ENCODE data around the gene GZF1. TPM values are rescaled to one million over a fixed set of nuclear protein-coding genes. Genes with fewer than 3 reads are reported as not detected.
A peak's percentile ranks its signal among the peaks of the same experiment; 100 is the strongest.

The GZF1 gene
- total RNA-seq (14.1 TPM), polyA plus RNA-seq (ENCODE audit: insufficient read depth, low read depth, low replicate concordance) (7.7 TPM)
- long read RNA-seq, donor 1: 0 reads
- long read RNA-seq, donor 2, full-length matches to known transcripts: 3 of 3 reads
- long read RNA-seq, donor 2, partial matches to known transcripts: 0 of 3 reads
- long read RNA-seq, donor 2, other reads (novel, unspliced or antisense): 0 of 3 reads
- long read RNA-seq, donor 3, full-length matches to known transcripts: 3 of 3 reads
- long read RNA-seq, donor 3, partial matches to known transcripts: 0 of 3 reads
- long read RNA-seq, donor 3, other reads (novel, unspliced or antisense): 0 of 3 reads
- long read RNA-seq, donor 4: 0 reads
- long read RNA-seq, donor 5: 0 reads
- long read RNA-seq, donor 6: 0 reads
- long read RNA-seq, donor 7, full-length matches to known transcripts: 7 of 13 reads
- long read RNA-seq, donor 7, partial matches to known transcripts: 0 of 13 reads
- long read RNA-seq, donor 7, other reads (novel, unspliced or antisense): 6 of 13 reads
- long read RNA-seq, donor 8, full-length matches to known transcripts: 1 of 1 reads
- long read RNA-seq, donor 8, partial matches to known transcripts: 0 of 1 reads
- long read RNA-seq, donor 8, other reads (novel, unspliced or antisense): 0 of 1 reads
- long read RNA-seq, donor 9: 0 reads
- long read RNA-seq, donor 10, full-length matches to known transcripts: 1 of 1 reads
- long read RNA-seq, donor 10, partial matches to known transcripts: 0 of 1 reads
- long read RNA-seq, donor 10, other reads (novel, unspliced or antisense): 0 of 1 reads

DNA sequence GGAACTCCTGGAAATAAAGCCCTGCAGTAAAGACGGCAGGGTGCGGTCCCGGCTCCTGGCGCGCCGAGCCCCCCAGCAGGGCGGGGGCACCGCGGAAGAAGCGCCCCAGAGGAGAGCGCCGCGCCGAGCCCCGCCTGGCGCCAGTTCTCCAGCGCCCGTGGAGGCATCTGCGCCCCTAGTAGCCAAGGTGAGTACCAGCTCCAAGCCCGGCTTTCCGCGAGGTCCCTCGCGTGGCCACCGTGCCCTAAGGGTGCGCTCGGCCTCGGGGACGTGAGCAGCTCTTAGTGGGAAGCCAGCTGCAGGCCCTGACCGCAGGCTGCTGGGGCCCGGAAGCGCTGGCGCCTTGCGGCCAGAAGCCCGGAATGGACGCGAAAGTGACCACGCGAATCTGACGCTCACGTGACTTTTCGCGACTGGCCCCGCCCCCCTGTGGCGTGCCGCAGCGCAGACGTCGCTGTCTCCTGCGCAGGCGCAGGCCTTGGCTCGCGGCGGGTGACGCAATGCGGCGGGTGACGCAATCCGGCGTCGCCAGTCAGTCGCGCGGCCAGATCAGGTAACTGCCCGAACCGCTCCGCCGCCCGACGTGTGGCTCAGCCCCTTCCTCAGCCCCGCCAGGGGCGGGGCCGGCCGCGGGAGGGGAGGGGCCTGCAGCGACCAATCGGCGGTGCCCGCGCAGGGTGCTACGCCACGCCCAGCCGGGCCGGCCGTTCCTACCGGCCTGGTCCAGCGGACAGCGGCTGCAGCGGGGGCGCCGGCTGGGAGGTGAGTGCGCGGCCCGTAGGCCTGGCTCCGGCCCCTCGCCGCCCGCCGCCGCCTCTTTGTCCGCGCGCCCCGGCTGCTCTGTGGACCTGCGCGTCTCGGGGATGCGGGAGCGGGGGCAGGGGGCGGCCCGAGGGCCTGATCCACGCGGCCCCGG, at the start of gene GZF1:
GZF1 (plus strand) TSS at position 707 of the 916 bp plus-strand sequence. CDS start 2,202 bp downstream, outside the sequence.
- peaks cover 2 to 5% (median 3%) of the 10 kb centered on the region in 3 donors for H3K36me3 ChIP-seq (ENCODE audit: control insufficient read depth in 2 of 3, insufficient read depth in 3 of 3, low read length in 3 of 3)
- peak within 1 kb of the TSS; percentile 99 for H3K27ac ChIP-seq (ENCODE audit: low read depth in 2 of 2, low read length in 2 of 2)
- H3K4me1 ChIP-seq (ENCODE audit: control insufficient read depth in 2 of 3, insufficient read depth in 2 of 3, low read depth in 1 of 3, low read length in 3 of 3): peaks cover 0 to 34% (median 21%) of the 10 kb centered on the region in 3 donors
- H3K9ac ChIP-seq (ENCODE audit: low read length in 3 of 3): peak within 1 kb of the TSS; percentile 80 to 98 (median 92)
- FAIRE-seq (no peak), DNase-seq (peak; percentile 99 to 100 (median 99))
- TF ChIP-seq, protein P1, sequence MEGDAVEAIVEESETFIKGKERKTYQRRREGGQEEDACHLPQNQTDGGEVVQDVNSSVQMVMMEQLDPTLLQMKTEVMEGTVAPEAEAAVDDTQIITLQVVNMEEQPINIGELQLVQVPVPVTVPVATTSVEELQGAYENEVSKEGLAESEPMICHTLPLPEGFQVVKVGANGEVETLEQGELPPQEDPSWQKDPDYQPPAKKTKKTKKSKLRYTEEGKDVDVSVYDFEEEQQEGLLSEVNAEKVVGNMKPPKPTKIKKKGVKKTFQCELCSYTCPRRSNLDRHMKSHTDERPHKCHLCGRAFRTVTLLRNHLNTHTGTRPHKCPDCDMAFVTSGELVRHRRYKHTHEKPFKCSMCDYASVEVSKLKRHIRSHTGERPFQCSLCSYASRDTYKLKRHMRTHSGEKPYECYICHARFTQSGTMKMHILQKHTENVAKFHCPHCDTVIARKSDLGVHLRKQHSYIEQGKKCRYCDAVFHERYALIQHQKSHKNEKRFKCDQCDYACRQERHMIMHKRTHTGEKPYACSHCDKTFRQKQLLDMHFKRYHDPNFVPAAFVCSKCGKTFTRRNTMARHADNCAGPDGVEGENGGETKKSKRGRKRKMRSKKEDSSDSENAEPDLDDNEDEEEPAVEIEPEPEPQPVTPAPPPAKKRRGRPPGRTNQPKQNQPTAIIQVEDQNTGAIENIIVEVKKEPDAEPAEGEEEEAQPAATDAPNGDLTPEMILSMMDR (IDR thresholded peaks at IDR 0.05; ENCODE audit: borderline replicate concordance, extremely low read depth, insufficient read depth): no peak
- peak within 1 kb of the TSS; percentile 79 to 82 (median 81) for H3K4me3 ChIP-seq (ENCODE audit: low read length in 3 of 3)
- H3K9me3 ChIP-seq (ENCODE audit: control insufficient read depth in 2 of 3, insufficient read depth in 1 of 3, low read length in 3 of 3): no peaks in the 10 kb centered on the region
- no peaks in the 10 kb centered on the region for H3K27me3 ChIP-seq (ENCODE audit: control insufficient read depth, insufficient read depth, low read length)
- intact Hi-C loops (cut with DNase I): no loop called here

GRCh38 chr20:23313271-23313670, 48.7 kb upstream of the GZF1 start:
- no peak for DNase-seq
- intact Hi-C loops (cut with DNase I): no loop called here
- no peak for FAIRE-seq
- H3K36me3 ChIP-seq (ENCODE audit: control insufficient read depth in 2 of 3, insufficient read depth in 3 of 3, low read length in 3 of 3): no peaks in the 10 kb centered on the region
- TF ChIP-seq, protein P1 (IDR thresholded peaks at IDR 0.05; ENCODE audit: borderline replicate concordance, extremely low read depth, insufficient read depth): no peak
- no peaks in the 10 kb centered on the region for H3K9me3 ChIP-seq (ENCODE audit: control insufficient read depth in 2 of 3, insufficient read depth in 1 of 3, low read length in 3 of 3)
- H3K4me1 ChIP-seq (ENCODE audit: control insufficient read depth in 2 of 3, insufficient read depth in 2 of 3, low read depth in 1 of 3, low read length in 3 of 3): no peaks in the 10 kb centered on the region
- no peak overlapping the region for H3K27ac ChIP-seq (ENCODE audit: low read depth in 2 of 2, low read length in 2 of 2)
- H3K4me3 ChIP-seq (ENCODE audit: low read length in 3 of 3): no peak overlapping the region
- no peaks in the 10 kb centered on the region for H3K27me3 ChIP-seq (ENCODE audit: control insufficient read depth, insufficient read depth, low read length)
- H3K9ac ChIP-seq (ENCODE audit: low read length in 3 of 3): no peak overlapping the region

DNA sequence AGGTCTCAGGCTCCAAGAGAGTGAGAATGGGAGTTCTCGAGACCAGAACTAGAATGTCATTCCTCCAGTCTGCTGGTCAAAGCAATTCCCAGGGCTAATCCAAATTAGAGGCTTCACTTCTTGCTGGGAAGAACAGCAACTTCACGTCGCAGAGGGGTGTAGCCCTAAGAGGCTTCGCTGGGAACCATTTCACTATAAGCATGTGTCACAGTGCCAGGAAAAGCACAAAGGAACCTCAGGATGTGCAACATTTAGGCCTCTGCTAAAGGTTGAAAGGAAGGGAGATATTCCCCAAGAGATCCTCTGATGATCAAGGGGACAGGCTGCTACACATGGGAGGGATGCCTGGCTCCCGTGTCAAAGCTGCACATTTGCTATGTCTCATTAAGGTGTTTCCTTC, 47.3 kb upstream of the GZF1 start:
- no peak for DNase-seq
- Histone ChIP-seq H3K4me3 (ENCODE audit: low read length in 3 of 3) (no peak overlapping the region), H3K9ac (ENCODE audit: low read length in 3 of 3) (no peak overlapping the region), H3K27me3 (ENCODE audit: control insufficient read depth, insufficient read depth, low read length) (no peaks in the 10 kb centered on the region), H3K4me1 (ENCODE audit: control insufficient read depth in 2 of 3, insufficient read depth in 2 of 3, low read depth in 1 of 3, low read length in 3 of 3) (no peaks in the 10 kb centered on the region), H3K9me3 (ENCODE audit: control insufficient read depth in 2 of 3, insufficient read depth in 1 of 3, low read length in 3 of 3) (no peaks in the 10 kb centered on the region), H3K36me3 (ENCODE audit: control insufficient read depth in 2 of 3, insufficient read depth in 3 of 3, low read length in 3 of 3) (no peaks in the 10 kb centered on the region), H3K27ac (ENCODE audit: low read depth in 2 of 2, low read length in 2 of 2) (no peak overlapping the region)
- no peak for FAIRE-seq
- intact Hi-C loops (cut with DNase I): no loop called here
- TF ChIP-seq, protein P1 (IDR thresholded peaks at IDR 0.05; ENCODE audit: borderline replicate concordance, extremely low read depth, insufficient read depth): no peak

Data from kidney (tissue), 22 donors.